GM23338 (cell line): ENCODE data around the gene PHLDB1. TPM values are rescaled to one million over a fixed set of nuclear protein-coding genes. Genes with fewer than 3 reads are reported as not detected.

Experiments used
- ATAC-seq: fragments of 200-7000 bp; cut with Tn5 transposase; 3 replicates; pipeline ENCODE4 v1.9.1; 2020
- DNase-seq: peaks from one replicate; pipeline ENCODE4 v3.0.0-alpha.2; 2015; ENCODE audit warnings: low spot score
- H2AFZ ChIP-seq: fragments of 200-600 bp; sonication (generic); 2 replicates; pipeline ENCODE4 v1.8.0; 2016; ENCODE audit warnings: antibody characterized with exemption, mild to moderate bottlenecking, moderate library complexity
- H3F3A ChIP-seq: fragments of 200-600 bp; sonication (generic); replicated peaks from 2 replicates; pipeline ENCODE4 v1.8.0; 2017; ENCODE audit warnings: antibody characterized with exemption, mixed run types, low read depth
- H3K27ac ChIP-seq: fragments of 200-600 bp; sonication (generic); 2 replicates; pipeline ENCODE4 v1.6.1; 2016; ENCODE audit warnings: low read depth
- H3K27me3 ChIP-seq: fragments of 200-600 bp; sonication (generic); 2 replicates; pipeline ENCODE4 v1.8.0; 2016; ENCODE audit warnings: mild to moderate bottlenecking, mixed run types, moderate library complexity; ENCODE audit not compliant: insufficient read depth
- H3K36me3 ChIP-seq: fragments of 200-600 bp; sonication (generic); 2 replicates; pipeline ENCODE4 v1.8.0; 2016; ENCODE audit warnings: mild to moderate bottlenecking; ENCODE audit not compliant: insufficient read depth
- H3K4me1 ChIP-seq: fragments of 200-600 bp; sonication (generic); 2 replicates; pipeline ENCODE4 v1.8.0; 2016; ENCODE audit warnings: mild to moderate bottlenecking, moderate library complexity; ENCODE audit not compliant: insufficient read depth
- H3K4me2 ChIP-seq: fragments of 200-600 bp; sonication (generic); 2 replicates; pipeline ENCODE4 v1.7.1; 2017; ENCODE audit warnings: mixed run types
- H3K4me3 ChIP-seq: fragments of 200-600 bp; sonication (generic); 2 replicates; pipeline ENCODE4 v1.6.1; 2016; ENCODE audit warnings: mixed run types
- H3K79me2 ChIP-seq: fragments of 200-600 bp; sonication (generic); replicated peaks from 2 replicates; pipeline ENCODE4 v1.8.0; 2017; ENCODE audit warnings: mild to moderate bottlenecking; ENCODE audit not compliant: insufficient read depth
- H3K9me2 ChIP-seq: fragments of 200-600 bp; sonication (generic); 2 replicates; pipeline ENCODE4 v1.8.0; 2017; ENCODE audit not compliant: insufficient read depth
- H4K20me1 ChIP-seq: fragments of 200-600 bp; sonication (generic); replicated peaks from 2 replicates; pipeline ENCODE4 v1.8.0; 2017; ENCODE audit warnings: mild to moderate bottlenecking; ENCODE audit not compliant: insufficient read depth
- H3K27ac Mint-ChIP-seq: 2 replicates; pipeline ENCODE4 v1.8.0; 2020; ENCODE audit warnings: inconsistent platforms, mild to moderate bottlenecking, moderate library complexity, mixed read lengths
- H3K27me3 Mint-ChIP-seq: 3 replicates; pipeline ENCODE4 v1.8.0; 2022; ENCODE audit warnings: low read depth, mild to moderate bottlenecking, moderate library complexity, mixed read lengths, inconsistent platforms; ENCODE audit not compliant: insufficient read depth, poor library complexity
- H3K36me3 Mint-ChIP-seq: 3 replicates; pipeline ENCODE4 v1.8.0; 2021; ENCODE audit warnings: low read depth, mild to moderate bottlenecking, inconsistent platforms, moderate library complexity, mixed read lengths
- H3K4me1 Mint-ChIP-seq: 3 replicates; pipeline ENCODE4 v1.8.0; 2020; ENCODE audit warnings: mild to moderate bottlenecking, inconsistent platforms, mixed read lengths
- H3K4me3 Mint-ChIP-seq: 3 replicates; pipeline ENCODE4 v1.8.0; 2021; ENCODE audit warnings: moderate library complexity, mild to moderate bottlenecking, inconsistent platforms, mixed read lengths
- H3K9me3 Mint-ChIP-seq: 3 replicates; pipeline ENCODE4 v1.8.0; 2020; ENCODE audit warnings: moderate library complexity, mild to moderate bottlenecking, inconsistent platforms, mixed read lengths
- CREB1 ChIP-seq: fragments of 250-450 bp; sonication (Bioruptor Pico); IDR thresholded peaks from 2 replicates; pipeline ENCODE4 v1.5.0; 2020; ENCODE audit warnings: low read depth, mild to moderate bottlenecking, moderate library complexity
- CTCF ChIP-seq, 2 experiments: fragments of 200-600 bp in 1 of 2; sonication (generic) in 1 of 2; conservative IDR thresholded peaks; 2 replicates each; pipeline versions ENCODE4 v1.5.1 to v1.6.1; 2016 to 2017; ENCODE audit warnings: antibody characterized with exemption in 2 of 2, low read depth in 2 of 2, mild to moderate bottlenecking in 2 of 2, moderate library complexity in 1 of 2
- EZH2phosphoT487 ChIP-seq: fragments of 200-600 bp; sonication (generic); IDR thresholded peaks from one replicate; pipeline ENCODE4 v1.8.1; 2018; ENCODE audit warnings: antibody characterized with exemption; ENCODE audit not compliant: unreplicated experiment
- NANOG ChIP-seq: IDR thresholded peaks from 2 replicates; pipeline ENCODE4 v1.6.1; 2016; ENCODE audit warnings: antibody characterized with exemption, borderline replicate concordance
- POLR2AphosphoS5 ChIP-seq: IDR thresholded peaks from 2 replicates; pipeline ENCODE4 v1.6.1; 2016; ENCODE audit warnings: antibody characterized with exemption, low read depth
- STAT1 ChIP-seq: IDR thresholded peaks from one replicate; pipeline ENCODE4 v1.6.1; 2016; ENCODE audit warnings: antibody characterized with exemption; ENCODE audit not compliant: unreplicated experiment
- ZNF331 ChIP-seq: fragments of 250-450 bp; sonication (Bioruptor Pico); IDR thresholded peaks from 2 replicates; pipeline ENCODE4 v1.5.0; 2020; ENCODE audit warnings: low read depth, mild to moderate bottlenecking, moderate library complexity
- polyA plus RNA-seq: library from polyadenylated mRNA; unstranded; fragments of >200 nt; fragmentation: Nextera tagmentation; extraction: Ambion mirVana; gene quantifications from 2 replicates; pipeline ENCODE4 v1.2.1, GENCODE V29; 2016
- total RNA-seq: library from RNA; depleted of rRNA; stranded (reverse); fragments of >200 nt; shearing (Covaris generic); gene quantifications from 2 replicates; pipeline ENCODE4 v1.2.3, GENCODE V29; 2014
- TF ChIP-seq, protein P1 (sequence below): IDR thresholded peaks from one replicate; pipeline ENCODE4 v1.6.1; 2018; ENCODE audit warnings: antibody characterized with exemption; ENCODE audit not compliant: unreplicated experiment

PHLDB1 gene
- total and polyA plus RNA-seq, 2 experiments from 2014 or later, result 46.0 to 85.2 TPM

DNA sequence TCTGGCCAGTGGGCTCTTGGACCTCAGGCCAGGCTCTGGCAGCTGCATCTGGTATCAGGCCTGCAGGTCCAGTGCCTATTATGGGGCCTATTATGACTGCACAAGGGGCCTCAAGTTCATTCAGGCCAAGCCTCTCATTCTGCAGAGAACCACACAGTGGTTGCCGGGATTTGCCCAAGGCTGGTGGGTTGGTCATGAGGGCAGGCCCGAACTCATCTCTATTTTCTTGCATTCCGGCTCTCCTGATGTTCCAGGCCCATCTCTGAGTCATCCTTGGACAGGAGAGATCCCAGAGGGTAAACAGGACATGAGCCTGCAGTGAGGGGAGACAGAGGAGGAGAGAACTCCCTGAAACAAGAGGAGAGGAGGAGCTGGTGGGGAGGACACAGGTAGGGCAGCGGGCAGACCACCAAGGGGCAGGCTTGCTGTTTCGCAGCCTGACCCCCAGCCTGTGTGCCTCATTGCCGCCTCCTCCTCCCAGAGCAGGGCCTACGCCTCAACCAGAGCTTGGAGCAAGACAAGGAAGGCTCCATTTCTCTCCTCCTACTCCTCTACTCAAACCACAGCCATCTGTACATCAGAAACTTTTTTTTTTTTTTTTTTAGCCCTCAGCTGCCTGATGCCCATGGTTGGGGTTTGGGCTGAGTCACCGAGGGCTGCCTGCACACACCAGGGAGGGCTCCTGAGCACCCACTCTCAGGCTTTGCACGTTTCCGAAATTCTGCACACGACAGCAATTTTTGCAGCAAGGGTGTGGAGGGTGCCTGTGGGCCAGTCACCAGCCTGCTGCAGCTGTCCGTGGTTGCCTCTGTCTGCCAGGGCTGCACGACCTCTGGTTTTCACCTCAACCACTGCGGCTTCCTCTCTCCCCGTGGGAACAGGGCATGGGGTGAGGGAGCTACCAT lies 84.8 kb downstream of the PHLDB1 start:
- H3K4me1 ChIP-seq, result peaks cover 14% of the 10 kb centered on the region; the same call in 1 of the 2 replicates
- ATAC-seq, result no peak
- TF ChIP-seq, protein P1, sequence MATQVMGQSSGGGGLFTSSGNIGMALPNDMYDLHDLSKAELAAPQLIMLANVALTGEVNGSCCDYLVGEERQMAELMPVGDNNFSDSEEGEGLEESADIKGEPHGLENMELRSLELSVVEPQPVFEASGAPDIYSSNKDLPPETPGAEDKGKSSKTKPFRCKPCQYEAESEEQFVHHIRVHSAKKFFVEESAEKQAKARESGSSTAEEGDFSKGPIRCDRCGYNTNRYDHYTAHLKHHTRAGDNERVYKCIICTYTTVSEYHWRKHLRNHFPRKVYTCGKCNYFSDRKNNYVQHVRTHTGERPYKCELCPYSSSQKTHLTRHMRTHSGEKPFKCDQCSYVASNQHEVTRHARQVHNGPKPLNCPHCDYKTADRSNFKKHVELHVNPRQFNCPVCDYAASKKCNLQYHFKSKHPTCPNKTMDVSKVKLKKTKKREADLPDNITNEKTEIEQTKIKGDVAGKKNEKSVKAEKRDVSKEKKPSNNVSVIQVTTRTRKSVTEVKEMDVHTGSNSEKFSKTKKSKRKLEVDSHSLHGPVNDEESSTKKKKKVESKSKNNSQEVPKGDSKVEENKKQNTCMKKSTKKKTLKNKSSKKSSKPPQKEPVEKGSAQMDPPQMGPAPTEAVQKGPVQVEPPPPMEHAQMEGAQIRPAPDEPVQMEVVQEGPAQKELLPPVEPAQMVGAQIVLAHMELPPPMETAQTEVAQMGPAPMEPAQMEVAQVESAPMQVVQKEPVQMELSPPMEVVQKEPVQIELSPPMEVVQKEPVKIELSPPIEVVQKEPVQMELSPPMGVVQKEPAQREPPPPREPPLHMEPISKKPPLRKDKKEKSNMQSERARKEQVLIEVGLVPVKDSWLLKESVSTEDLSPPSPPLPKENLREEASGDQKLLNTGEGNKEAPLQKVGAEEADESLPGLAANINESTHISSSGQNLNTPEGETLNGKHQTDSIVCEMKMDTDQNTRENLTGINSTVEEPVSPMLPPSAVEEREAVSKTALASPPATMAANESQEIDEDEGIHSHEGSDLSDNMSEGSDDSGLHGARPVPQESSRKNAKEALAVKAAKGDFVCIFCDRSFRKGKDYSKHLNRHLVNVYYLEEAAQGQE, result no peak
- TF ChIP-seq POLR2AphosphoS5 (no peak), NANOG (no peak), CTCF (conservative IDR thresholded peaks at IDR 0.05; ENCODE audit: low read depth in 2 of 2) (peak in 1 of 2 experiments; percentile 53; a peak in 2 of 4 replicates), EZH2phosphoT487 (no peak), CREB1 (CRISPR knock-in tag) (no peak)
- H3K4me2 ChIP-seq, result 0 out of 2 replicates have a peak overlapping the region, but pooled peaks have one; percentile 20
- Mint-ChIP-seq H3K4me3 (no peak overlapping the region), H3K4me1 (peaks cover 32% of the 10 kb centered on the region), H3K27ac (peak overlapping the region; percentile 17; the same call in 1 of the 2 replicates), H3K27me3 (peaks cover 11% of the 10 kb centered on the region), H3K36me3 (no peaks in the 10 kb centered on the region), H3K9me3 (no peaks in the 10 kb centered on the region)
- no peak overlapping the region for H3K4me3 ChIP-seq
- H3K27ac ChIP-seq, result no peak overlapping the region
- DNase-seq, result no peak
- H3K79me2 ChIP-seq, result no peaks in the 10 kb centered on the region
- H3K36me3 ChIP-seq, result no peaks in the 10 kb centered on the region
- H3K27me3 ChIP-seq, result no peaks in the 10 kb centered on the region
- H3K9me2 ChIP-seq, result no peaks in the 10 kb centered on the region
- 0 out of 2 replicates have a peak, but pooled peaks cover 3% of the 10 kb centered on the region for H3F3A ChIP-seq
- H4K20me1 ChIP-seq, result no peaks in the 10 kb centered on the region
- H2AFZ ChIP-seq, result peak overlapping the region; percentile 56; the same call in 1 of the 2 replicates

- Histone ChIP-seq H3K27me3 (no peaks in the 10 kb centered on the region), H3K4me2 (no peak overlapping the region), H3F3A (0 out of 2 replicates have a peak, but pooled peaks cover 3% of the 10 kb centered on the region), H4K20me1 (no peaks in the 10 kb centered on the region), H3K27ac (no peak overlapping the region), H3K4me1 (peaks cover 14% of the 10 kb centered on the region; the same call in 1 of the 2 replicates), H2AFZ (no peak overlapping the region), H3K9me2 (no peaks in the 10 kb centered on the region), H3K4me3 (no peak overlapping the region), H3K36me3 (no peaks in the 10 kb centered on the region), H3K79me2 (no peaks in the 10 kb centered on the region)
- Mint-ChIP-seq H3K9me3 (no peaks in the 10 kb centered on the region), H3K27me3 (peaks cover 11% of the 10 kb centered on the region), H3K36me3 (no peaks in the 10 kb centered on the region), H3K4me3 (no peak overlapping the region), H3K4me1 (peaks cover 35% of the 10 kb centered on the region), H3K27ac (no peak overlapping the region)
- ATAC-seq, result no peak
- DNase-seq, result no peak
- TF ChIP-seq STAT1, result no peak
- TF ChIP-seq POLR2AphosphoS5, result no peak
- TF ChIP-seq, protein P1, result no peak
- TF ChIP-seq CTCF (conservative IDR thresholded peaks at IDR 0.05; ENCODE audit: low read depth in 2 of 2), result no peak
- no peak for TF ChIP-seq ZNF331 (CRISPR knock-in tag)
Observed at GRCh38 chr11:118694185-118694584, 86.8 kb downstream of the PHLDB1 start.
